Measurements from ENCODE around the gene OR5A2.
"Not testable (repeated sequence)": the region's sequence is repeated elsewhere in the genome, so short reads cannot be mapped to it uniquely, and the experiment has no call there.

Gene OR5A2

GRCh38 chr11:59426361-59427067 is at the start of gene OR5A2:
TSS of gene OR5A2 (minus strand) at chr11:59426413. CDS start at chr11:59422953, 3,460 bp downstream.
- no peak for DNase-seq (ENCODE audit: low read depth)

GRCh38 chr11:59475176-59475575 is 49.0 kb upstream of the OR5A2 start:
- DNase-seq (ENCODE audit: low read depth), result no peak

DNA sequence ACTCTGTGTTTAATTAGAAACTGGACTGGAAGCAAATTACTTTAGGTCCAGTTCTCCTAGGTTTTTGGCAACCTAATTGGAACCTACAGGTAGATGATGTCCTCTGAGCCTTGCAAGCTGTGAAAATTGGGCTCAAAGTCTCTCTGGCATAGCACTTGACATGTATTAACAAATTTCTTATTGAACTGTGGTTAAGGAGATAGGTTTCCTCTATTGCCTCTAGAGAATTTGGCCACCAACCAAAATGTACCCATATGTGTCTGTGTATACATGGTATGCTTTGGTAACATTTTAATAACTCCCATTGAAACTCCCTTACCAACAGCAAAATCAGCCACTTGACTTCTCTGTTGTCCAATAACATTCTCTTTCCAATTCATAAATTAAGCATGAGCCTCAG is 46.8 kb upstream of the OR5A2 start, which contains the start of gene OR4D10:
Gene OR4D10, plus strand, starts transcription at position 301 of the 400 bp plus-strand sequence. CDS start 4,115 bp downstream, outside the sequence.
- DNase-seq (ENCODE audit: low read depth), result no peak

- no peak for DNase-seq (ENCODE audit: low read depth)
Measured at GRCh38 chr11:59463190-59463641, 37.0 kb upstream of the OR5A2 start.

DNA sequence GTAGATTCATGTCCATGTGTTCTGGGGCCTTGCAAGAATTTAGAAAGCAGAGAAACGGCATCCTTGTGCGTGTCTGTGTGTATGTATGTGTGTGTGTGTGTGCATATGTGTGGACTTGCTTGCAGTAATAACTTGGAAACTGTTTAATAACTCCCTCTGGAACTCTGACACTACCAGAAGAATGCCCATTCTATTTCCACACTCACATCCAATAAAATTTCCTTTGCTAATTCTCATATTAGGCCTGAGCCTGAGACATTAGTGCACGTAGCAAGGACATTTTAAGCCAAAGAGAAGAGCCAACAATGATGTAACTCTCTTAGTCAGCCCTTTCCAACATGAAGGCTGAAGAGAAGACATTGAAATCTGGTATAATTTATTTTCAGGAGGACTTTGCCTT is 33.7 kb upstream of the OR5A2 start:
- no peak for DNase-seq (ENCODE audit: low read depth)

- no peak for DNase-seq (ENCODE audit: low read depth)
Measured at GRCh38 chr11:59456661-59457060, 30.4 kb upstream of the OR5A2 start, which contains the start of gene OR4D6. TSS of gene OR4D6 (plus strand) at chr11:59456961. CDS start at chr11:59456961, 0 bp downstream.

DNA sequence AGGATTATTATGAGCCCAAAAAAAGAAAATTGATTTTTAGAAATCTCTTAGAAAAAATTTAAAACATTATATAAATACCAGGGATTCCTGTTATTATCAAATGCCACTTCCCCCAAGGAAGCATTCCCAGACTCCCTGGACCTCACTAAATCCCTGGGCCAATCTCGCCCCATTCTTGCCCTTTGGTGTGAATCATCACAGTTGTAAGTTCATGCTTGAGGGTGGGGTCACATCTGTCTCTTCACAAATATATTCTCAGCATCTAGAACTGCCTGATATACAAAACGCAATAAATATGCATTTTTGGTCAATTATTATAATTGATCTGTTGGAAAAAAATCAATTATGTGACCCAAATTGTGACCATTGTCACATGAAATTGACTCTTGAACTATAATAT is 22.3 kb upstream of the OR5A2 start:
- no peak for DNase-seq (ENCODE audit: low read depth)

DNA sequence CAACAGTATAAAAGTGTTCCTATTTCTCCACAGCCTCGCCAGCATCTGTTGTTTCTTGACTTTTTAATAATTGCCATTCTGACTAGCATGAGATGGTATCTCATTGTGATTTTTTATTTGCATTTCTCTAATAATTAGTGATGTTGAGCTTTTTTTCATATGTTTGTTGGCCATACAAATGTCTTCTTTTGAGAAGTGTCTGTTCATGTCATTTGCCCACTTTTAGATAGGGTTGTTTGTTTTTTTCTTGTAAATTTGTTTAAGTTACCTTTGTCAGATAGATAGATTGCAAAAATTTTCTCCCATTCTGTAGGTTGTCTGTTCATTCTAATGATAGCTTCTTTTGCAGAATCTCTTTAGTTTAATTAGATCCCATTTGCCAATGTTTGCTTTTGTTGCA is 19.4 kb upstream of the OR5A2 start:
- DNase-seq (ENCODE audit: low read depth), result not testable (repeated sequence)

GRCh38 chr11:59437770-59438169 is 11.6 kb upstream of the OR5A2 start:
- DNase-seq (ENCODE audit: low read depth), result no peak

GRCh38 chr11:59436169-59436568 is 10.0 kb upstream of the OR5A2 start, which contains the start of gene OR5A1:
TSS of gene OR5A1 (plus strand) at chr11:59436469. CDS start at chr11:59443169, 6,700 bp downstream.
- no peak for DNase-seq (ENCODE audit: low read depth)

DNA sequence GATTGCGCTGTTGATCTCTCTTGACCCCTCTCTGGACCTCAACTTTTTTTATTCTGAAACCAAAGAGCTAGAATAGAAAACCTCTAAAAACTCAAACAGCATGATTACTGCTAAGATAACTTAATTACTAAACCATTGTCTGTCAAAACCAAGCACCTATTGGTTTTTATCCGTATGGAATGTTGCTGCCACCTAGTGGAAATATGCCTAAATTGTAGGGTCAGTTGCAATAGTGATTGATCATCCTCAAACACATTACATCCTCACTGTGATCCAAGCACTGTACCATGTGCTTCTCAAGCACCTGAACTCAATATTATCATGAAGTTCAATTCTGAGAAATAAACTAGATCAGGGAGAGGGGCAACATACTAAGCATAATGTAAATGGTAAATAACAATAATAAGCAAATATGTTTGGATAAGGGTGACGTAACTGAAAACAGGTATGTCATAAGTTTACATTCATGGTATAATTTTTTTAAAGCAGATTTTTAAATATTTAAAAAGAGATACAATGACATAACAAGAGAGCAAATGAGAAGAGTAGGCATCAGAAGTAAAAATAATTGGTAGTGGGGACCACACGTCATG is 3.8 kb upstream of the OR5A2 start:
- no peak for DNase-seq (ENCODE audit: low read depth)

DNA sequence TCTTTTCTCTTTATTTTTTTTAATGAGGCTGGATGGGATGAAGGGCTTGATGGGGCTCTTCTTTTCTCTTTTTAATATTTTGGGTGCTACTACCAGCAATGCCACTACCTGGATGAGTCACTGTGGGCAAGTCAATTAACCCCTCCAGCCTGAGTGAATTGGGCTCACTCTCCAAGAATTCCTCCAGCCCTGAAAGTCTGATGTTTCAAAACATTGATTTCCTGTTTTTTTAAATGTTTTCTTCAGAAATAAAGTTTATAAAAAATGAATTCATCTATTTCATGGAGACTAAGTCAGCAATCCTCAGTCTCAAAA is 812 bp upstream of the OR5A2 start:
- DNase-seq (ENCODE audit: low read depth), result no peak

DNA sequence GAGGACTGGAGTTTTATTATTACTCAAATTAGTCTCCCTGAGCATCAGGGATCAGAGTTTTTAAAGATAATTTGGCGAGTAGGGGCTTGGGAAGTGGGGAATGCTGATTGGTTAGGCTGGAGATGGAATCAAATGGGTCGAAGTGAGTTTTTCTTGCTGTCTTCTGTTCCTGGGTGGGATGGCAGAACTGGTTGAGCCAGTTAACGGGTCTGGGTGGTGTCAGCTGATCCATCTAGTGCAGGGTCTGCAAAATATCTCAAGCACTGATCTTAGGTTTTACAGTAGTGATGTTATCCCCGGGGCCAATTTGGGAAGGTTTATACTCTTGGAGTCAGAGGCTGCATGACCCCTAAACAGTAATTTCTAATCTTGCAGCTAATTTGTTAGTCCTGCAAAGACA is 1.1 kb downstream of the OR5A2 start:
- no peak for DNase-seq (ENCODE audit: low read depth)

DNA sequence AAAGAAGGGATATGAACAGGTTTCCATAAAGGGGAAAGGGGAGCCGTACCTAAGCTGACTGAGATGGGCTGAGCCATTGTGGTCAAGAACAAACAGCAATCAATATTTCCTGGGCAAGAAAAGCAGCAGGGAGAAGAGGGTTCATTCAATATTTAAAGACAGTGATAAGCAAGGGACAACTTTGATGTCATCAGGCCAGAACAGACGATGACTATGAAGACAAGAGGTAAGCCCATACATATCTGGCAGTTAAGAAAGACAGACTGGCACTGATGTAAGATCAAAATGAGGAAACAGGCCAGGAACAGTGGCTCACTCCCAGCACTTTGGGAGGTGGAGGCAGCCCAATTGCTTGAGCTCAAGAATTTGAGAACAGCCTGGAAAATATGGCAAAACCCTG is 2.4 kb downstream of the OR5A2 start:
- no peak for DNase-seq (ENCODE audit: low read depth)

DNA sequence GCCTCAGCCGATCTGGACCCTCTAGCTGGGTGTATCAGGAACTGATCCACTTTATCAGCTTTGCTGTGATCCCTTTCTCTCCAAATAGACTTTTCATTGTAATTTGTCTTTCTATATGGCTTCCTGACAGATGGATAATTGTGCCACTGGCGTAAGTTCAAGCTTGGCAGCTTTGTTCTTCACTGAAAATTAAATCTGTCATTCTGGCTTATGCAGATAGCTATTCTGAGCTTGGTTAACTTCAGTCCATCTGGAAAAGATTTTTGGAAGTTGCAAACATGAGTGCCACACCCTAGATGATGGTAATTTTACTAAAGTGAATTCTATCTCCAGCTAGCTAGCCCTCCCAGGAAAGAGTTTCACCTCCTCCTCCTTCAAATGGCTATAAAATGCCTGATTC is 8.1 kb downstream of the OR5A2 start:
- DNase-seq (ENCODE audit: low read depth), result no peak

DNA sequence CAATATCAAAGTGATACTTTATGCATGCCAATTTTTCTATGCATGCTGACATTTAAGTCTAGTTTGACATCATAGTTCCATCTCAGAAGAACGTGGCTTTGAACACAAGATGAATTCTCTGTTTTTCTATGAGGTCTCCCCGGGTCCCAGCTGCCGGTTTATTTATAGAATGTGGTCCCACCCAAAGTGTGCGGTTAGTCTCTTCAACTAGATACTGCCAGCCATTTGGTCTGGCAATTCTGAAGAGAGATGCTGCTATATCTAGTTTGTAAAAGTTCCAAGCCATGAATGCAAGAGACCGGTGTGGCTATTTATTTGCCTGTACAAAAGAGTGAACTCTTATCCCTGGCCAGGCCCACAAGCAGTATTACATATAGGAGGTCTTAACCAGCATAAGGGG is 9.2 kb downstream of the OR5A2 start:
- no peak for DNase-seq (ENCODE audit: low read depth)

DNA sequence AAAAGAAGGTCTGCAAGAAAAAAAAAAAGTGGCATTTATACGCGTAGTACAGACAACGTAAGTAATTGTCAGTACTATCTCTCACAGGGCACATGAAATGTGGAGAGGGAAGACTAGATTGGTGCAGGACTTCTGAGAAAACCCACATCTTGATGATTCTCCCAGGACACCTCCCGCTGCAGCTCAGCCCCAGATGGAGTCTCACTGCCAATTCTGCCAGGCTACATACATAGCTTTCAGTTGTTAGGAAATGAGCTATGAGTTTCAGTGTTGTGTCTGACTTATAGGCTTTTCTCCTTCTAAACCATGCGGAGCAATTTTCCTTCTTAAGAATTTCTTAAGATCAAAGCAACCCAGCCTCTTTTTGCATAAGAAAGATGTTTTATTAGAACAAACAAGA is 9.6 kb downstream of the OR5A2 start:
- DNase-seq (ENCODE audit: low read depth), result no peak

DNA sequence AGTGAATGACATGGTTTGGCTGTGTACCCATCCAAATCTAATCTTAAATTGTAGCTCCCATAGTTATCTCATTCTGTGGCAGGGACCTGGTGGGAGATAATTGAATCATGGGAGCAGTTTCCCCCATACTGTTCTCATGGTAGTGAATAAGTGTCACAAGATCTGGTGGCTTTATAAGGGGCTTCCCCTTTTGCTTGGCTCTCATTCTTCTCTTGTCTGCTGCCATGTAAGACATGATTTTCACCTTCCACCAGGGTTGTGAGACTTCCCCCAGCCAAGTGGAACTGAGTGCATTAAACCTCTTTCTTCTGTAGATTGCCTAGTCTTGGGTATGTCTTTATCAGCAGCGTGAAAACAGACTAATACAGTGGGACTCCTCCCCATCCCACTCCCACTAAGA is 11.1 kb downstream of the OR5A2 start:
- no peak for DNase-seq (ENCODE audit: low read depth)

GRCh38 chr11:59413646-59414045 is 12.6 kb downstream of the OR5A2 start:
- no peak for DNase-seq (ENCODE audit: low read depth)

- DNase-seq (ENCODE audit: low read depth), result no peak
Measured at GRCh38 chr11:59403546-59403945, 22.7 kb downstream of the OR5A2 start.

- DNase-seq (ENCODE audit: low read depth), result no peak
Measured at GRCh38 chr11:59401262-59401552, 25.0 kb downstream of the OR5A2 start.

- no peak for DNase-seq (ENCODE audit: low read depth)
Measured at GRCh38 chr11:59400461-59401261, 25.6 kb downstream of the OR5A2 start.

DNA sequence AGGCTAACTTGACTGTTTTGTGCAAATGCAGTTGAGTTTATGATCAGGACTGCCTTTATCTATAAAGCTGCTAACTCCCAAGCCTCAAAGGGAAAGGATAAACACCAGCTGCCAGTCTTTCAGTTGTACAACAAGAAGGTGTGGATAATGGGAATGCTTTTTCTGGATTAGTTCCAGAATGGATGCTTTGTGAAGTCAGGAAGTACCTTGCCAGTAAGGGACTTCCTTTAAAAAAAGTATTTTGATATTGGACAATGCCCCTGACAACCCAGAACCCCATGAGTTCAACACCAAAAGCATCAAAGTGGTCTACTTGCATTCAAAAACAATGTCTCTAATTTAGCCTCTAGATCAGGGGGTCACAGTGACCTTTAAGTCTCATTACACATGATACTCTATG is 32.0 kb downstream of the OR5A2 start:
- DNase-seq (ENCODE audit: low read depth), result no peak
